ENCODE data around the gene TRPM6.
"Not testable (repeated sequence)": the region's sequence is repeated elsewhere in the genome, so short reads cannot be mapped to it uniquely, and the experiment has no call there.

TRPM6 gene

GRCh38 chr9:74887041-74887980 is at the start of gene TRPM6:
TRPM6 (minus strand) TSS chr9:74887921; CDS start chr9:74887856, 65 bp downstream.
- peak in 1 of 4 experiments; percentile 7 for DNase-seq

- no peak for DNase-seq
Measured at GRCh38 chr9:74935008-74935407, 47.3 kb upstream of the TRPM6 start.

- no peak for DNase-seq
Measured at GRCh38 chr9:74921737-74922136, 34.0 kb upstream of the TRPM6 start.

- no peak for DNase-seq
Measured at GRCh38 chr9:74920944-74921626, 33.4 kb upstream of the TRPM6 start.

GRCh38 chr9:74910036-74910435 is 22.3 kb upstream of the TRPM6 start:
- DNase-seq, result no peak

- no peak for DNase-seq
Measured at GRCh38 chr9:74908665-74909064, 20.9 kb upstream of the TRPM6 start.

GRCh38 chr9:74907085-74907484 is 19.4 kb upstream of the TRPM6 start:
- DNase-seq, result no peak

GRCh38 chr9:74901001-74901400 is 13.3 kb upstream of the TRPM6 start:
- DNase-seq, result no peak

- DNase-seq, result not testable (repeated sequence)
Measured at GRCh38 chr9:74888449-74888848, 728 bp upstream of the TRPM6 start.

GRCh38 chr9:74887981-74888370 is 255 bp upstream of the TRPM6 start:
- DNase-seq, result no peak

GRCh38 chr9:74876382-74876949 is 11.3 kb downstream of the TRPM6 start:
- no peak for DNase-seq

- DNase-seq, result no peak
Measured at GRCh38 chr9:74875656-74876055, 12.1 kb downstream of the TRPM6 start.

- DNase-seq, result no peak
Measured at GRCh38 chr9:74874220-74874619, 13.5 kb downstream of the TRPM6 start.

GRCh38 chr9:74872619-74873233 is 15.0 kb downstream of the TRPM6 start:
- DNase-seq, result no peak

GRCh38 chr9:74867483-74867882 is 20.2 kb downstream of the TRPM6 start:
- no peak for DNase-seq

GRCh38 chr9:74865177-74865576 is 22.5 kb downstream of the TRPM6 start:
- no peak for DNase-seq

GRCh38 chr9:74861773-74862474 is 25.8 kb downstream of the TRPM6 start:
- DNase-seq, result no peak

- DNase-seq, result no peak
Measured at GRCh38 chr9:74861071-74861470, 26.6 kb downstream of the TRPM6 start.

GRCh38 chr9:74860247-74860646 is 27.5 kb downstream of the TRPM6 start:
- not testable (repeated sequence) for DNase-seq

- no peak for DNase-seq
Measured at GRCh38 chr9:74859786-74860185, 27.9 kb downstream of the TRPM6 start.

- no peak for DNase-seq
Measured at GRCh38 chr9:74858751-74859414, 28.8 kb downstream of the TRPM6 start.

- no peak for DNase-seq
Measured at GRCh38 chr9:74856989-74857388, 30.7 kb downstream of the TRPM6 start.

All from activated naive CD4-positive, alpha-beta T cell (primary cell).